Measurements from ENCODE around the gene TRIM62.

DNA sequence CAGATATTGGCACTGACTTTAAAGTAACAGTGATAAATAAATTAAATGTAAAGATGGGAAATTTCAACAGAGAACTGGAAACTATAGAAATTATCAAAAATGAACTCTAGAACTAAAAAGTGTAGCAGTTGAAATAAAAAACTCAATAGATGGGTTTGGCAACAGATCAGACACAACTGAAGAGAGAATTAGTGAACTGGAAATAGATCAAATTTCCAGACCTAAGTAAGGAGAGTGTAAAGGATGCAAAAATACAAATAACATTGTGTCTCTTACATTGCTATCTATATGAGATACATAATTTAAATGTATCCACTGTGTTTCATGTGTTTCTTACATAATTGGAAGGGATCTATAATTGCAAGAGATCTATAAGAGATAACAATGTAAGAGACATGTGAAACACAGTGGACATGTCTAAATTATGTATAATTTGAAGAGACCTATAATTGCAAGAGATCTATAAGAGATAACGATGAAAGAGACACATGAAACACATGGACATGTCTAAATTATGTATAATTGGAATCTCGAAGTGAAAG is 42.4 kb upstream of the TRIM62 start:
- TF ChIP-seq, protein P1, sequence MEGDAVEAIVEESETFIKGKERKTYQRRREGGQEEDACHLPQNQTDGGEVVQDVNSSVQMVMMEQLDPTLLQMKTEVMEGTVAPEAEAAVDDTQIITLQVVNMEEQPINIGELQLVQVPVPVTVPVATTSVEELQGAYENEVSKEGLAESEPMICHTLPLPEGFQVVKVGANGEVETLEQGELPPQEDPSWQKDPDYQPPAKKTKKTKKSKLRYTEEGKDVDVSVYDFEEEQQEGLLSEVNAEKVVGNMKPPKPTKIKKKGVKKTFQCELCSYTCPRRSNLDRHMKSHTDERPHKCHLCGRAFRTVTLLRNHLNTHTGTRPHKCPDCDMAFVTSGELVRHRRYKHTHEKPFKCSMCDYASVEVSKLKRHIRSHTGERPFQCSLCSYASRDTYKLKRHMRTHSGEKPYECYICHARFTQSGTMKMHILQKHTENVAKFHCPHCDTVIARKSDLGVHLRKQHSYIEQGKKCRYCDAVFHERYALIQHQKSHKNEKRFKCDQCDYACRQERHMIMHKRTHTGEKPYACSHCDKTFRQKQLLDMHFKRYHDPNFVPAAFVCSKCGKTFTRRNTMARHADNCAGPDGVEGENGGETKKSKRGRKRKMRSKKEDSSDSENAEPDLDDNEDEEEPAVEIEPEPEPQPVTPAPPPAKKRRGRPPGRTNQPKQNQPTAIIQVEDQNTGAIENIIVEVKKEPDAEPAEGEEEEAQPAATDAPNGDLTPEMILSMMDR (conservative IDR thresholded peaks at IDR 0.05 in 1 of 2, IDR thresholded peaks at IDR 0.05 in 1 of 2; ENCODE audit: extremely low read depth in 1 of 2, insufficient read depth in 1 of 2, low read depth in 1 of 2, low read length in 2 of 2), result no peak
- TF ChIP-seq EZH2 (IDR thresholded peaks at IDR 0.05; ENCODE audit: borderline replicate concordance, low read length), result no peak
